Breast epithelium (tissue), 3 donors: Measurements from ENCODE around the gene CPNE2.

Experiments used
- CTCF ChIP-seq, 3 donors: fragments of 450-650 bp; IDR thresholded peaks; one replicate each; pipeline ENCODE4 v1.5.1; 2016 to 2017; ENCODE audit warnings: antibody characterized with exemption in 3 of 3, mild to moderate bottlenecking in 3 of 3, moderate library complexity in 3 of 3
- POLR2A ChIP-seq: fragments of 450-650 bp; IDR thresholded peaks from one replicate; pipeline ENCODE4 v1.6.1; 2016; ENCODE audit warnings: antibody characterized with exemption, mild to moderate bottlenecking, moderate library complexity
- POLR2AphosphoS5 ChIP-seq, 3 donors: sonication (generic); formaldehyde crosslinking; IDR thresholded peaks; one replicate each; pipeline ENCODE4 v1.6.1; 2017; ENCODE audit warnings: antibody characterized with exemption in 3 of 3

- TF ChIP-seq CTCF (IDR thresholded peaks at IDR 0.05): no peak
- TF ChIP-seq POLR2AphosphoS5 (IDR thresholded peaks at IDR 0.05): peak in 2 of 3 donors; percentile 9 to 47
- TF ChIP-seq POLR2A: no peak
Measured at GRCh38 chr16:57185446-57185944, 93.1 kb downstream of the CPNE2 start.
